GM21825 (cell line): Measurements from ENCODE around the gene EVI5.

Source experiments
- ATAC-seq: cut with Tn5 transposase; IDR thresholded peaks from one replicate; pipeline ENCODE4 v1.9.1; 2021; ENCODE audit warnings: mild to moderate bottlenecking, moderate library complexity; ENCODE audit not compliant: unreplicated experiment

EVI5 gene

DNA sequence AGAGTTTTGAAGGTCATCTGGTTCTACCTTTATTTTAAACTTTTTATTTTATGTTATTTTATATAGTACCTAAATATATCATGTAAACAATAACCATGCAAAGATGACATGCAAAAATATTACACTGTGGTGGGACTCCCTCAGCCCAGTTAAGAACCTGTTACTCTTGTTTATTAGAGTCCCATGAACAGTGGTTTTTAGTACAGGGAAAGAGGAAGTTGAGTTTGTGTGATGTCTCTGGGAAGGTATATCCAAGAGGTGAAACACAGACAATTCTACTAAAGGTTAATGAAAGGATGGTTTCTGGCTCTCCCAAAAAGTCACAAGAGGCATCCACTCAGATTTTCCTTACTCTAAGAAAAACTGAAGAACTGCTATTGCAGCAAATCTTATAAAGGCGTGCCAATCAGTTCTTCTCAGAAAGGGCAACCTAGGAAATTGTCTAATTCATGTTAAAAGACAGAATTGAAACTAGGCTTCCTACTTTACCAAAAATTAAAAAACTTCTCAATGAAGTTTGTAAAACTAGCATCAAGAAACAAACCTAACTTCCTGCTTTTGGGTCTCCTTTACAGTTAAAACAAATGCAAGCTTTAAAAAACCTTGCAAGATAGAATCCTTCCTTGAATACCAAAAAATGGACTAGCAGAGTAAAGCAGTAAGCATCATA lies 318.1 kb downstream of the EVI5 start:
- ATAC-seq: no peak

DNA sequence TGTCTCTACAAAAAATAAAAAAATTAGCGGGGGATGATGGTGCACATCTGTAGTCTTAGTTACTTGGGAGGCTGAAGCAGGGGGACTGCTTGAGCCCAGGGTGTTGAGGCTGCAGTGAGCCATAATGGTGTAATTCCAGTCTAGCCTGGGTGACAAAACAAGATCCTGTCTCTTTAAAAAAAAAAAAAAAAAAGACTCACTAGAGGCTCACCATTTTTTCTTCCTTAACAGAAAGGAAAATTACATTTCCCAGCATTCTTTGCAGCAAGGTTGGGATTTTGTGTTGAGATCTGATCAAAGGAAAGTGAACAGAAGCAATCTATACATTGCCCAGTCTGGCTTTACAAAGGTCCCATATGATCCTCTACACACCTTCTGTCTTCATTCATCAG lies 319.7 kb downstream of the EVI5 start:
- no peak for ATAC-seq

DNA sequence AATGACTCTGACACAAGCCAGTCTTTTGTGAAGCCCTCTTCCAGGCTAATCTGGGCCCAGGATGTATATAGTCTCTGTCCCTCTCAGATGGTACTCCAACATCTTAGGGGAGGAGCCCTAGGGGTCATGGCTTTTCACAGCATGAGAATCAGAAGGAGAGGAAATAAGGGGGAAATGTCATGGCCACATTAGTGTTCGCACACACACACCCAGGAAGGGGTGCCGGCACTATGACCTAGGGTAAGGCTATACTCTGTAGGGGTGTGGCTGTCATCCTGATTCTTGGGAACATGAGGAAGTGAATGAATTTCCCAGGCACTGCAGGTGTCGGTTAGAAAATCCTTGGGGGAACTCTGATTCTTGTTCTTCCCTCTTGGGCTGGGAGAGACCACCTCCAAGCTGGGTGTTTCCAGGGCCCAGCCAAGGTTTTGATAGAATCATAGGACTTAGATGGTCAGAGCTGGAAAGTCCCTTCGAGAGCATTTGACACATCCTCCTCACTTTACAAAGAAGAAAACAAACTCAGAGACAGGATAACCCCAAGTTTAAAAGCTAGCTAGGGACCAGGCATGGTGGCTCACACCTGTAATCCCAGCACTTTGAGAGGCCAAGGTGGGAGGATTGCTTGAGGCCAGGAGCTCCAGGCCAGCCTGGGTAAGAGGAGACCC lies 320.2 kb downstream of the EVI5 start:
- ATAC-seq: no peak

DNA sequence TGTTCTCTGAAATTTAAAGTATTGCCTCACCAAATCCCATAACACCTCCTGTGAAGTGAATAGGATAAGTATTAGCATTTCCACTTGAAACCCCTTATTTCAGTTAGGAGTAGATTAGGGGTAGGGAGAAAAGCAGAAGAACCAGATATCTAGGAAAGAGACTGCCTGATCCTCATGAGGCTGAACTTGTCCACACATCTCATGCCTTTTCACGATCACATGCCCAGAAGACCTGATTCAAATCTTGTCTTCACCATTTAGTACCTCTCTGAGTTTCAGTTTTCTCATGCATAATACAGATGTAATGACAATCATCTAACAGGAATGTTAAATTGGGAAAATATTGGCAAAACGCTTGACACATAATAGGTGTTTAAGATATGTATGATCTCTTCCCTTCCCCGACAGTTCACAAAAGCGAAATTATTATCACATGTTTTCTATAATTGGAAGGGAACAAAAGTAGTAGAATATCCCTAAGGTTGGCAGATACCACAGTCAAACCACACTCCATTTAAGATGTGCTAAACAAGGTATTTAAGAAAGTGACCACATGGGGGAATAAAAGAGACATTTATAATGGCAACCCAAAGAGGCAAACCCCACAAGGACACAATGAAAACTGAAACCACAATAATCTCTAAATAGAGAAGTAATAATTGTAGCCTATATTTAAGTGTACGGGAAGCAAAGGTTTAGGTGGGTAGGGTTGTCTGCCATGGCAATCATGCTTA lies 323.4 kb downstream of the EVI5 start:
- ATAC-seq: peak; percentile 68

DNA sequence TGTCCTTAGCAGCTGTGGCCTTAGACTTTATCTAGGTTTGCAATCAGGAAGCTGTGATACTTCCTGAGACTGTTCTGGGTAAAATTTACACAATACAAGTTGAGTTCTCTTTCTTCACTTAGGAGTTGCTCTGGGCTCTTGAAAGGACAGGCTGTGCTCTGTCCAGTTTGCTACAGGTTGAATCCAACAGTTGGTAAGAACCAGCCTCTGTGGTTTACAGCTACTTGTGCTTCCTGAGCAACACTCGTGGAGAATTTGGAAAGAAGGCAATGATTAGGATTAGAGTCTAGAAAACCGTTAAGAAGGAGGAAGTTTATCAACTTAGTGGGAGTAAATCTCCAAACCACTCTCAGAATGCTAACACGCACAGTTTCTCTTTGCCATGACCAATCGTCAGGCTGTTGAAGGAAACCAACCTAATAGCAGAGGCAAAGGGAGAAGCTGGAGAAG lies 325.0 kb downstream of the EVI5 start:
- ATAC-seq: no peak
